ENCODE data around the gene ZNF747. TPM values are rescaled to one million over a fixed set of nuclear protein-coding genes. Genes with fewer than 3 reads are reported as not detected.

The ZNF747 gene
- total and polyA plus RNA-seq, 7 donors: 6.0 to 15.5 (median 11.4) TPM

DNA sequence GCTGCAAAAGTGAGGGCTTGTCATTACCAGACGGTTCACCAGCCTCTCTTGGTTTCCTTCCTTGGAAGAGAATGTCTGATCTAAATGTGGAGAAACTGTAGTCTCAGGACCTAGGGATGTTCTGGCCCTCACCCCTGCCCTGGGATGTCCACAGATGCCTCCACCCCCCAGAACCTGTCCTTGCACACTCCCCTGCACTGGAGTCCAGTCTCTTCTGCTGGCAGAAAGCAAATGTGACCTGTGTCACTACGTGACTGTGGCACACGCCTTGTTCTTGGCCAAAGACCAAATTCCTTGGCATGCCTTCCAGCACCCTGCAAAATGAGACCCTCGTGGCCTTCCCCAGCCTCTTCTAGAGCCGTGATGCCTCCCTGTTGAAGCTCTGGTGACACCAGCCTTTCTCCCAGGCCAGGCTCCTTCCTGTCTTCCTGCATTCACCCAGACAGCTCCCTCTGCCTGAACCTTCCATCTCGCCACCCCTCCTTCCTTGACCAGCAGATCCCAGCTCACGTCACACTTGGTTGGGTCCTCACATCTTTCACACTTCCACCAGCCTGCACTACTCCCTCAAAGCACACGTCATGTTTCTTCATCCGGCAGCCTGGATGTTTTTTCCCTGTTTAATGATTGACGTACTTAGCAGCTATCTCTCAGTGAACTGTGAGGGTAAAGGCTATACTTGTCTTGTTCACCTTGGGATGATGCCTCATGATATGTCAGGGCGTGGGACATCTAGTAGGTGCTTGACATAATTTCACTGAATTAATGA lies 12.6 kb downstream of the ZNF747 start:
- TF ChIP-seq POLR2A (IDR thresholded peaks at IDR 0.05): no peak
- no peaks in the 10 kb centered on the region for H3K27me3 ChIP-seq
- H3K36me3 ChIP-seq: peaks cover 0 to 8% (median 0%) of the 10 kb centered on the region in 4 donors
- intact Hi-C loops (cut with DNase I): no loop called here
- WGBS, 2 donors: 24 to 63% methylated on average over 11 of the region's 11 CpGs
- no peak overlapping the region for H3K27ac ChIP-seq
- H3K4me1 ChIP-seq: peaks cover 0 to 15% (median 6%) of the 10 kb centered on the region in 4 donors
- no peak for DNase-seq
- H3K9me3 ChIP-seq: no peaks in the 10 kb centered on the region
- H3K4me3 ChIP-seq: no peak overlapping the region

GRCh38 chr16:30521476-30521872 lies 13.2 kb downstream of the ZNF747 start:
- peaks cover 0 to 15% (median 6%) of the 10 kb centered on the region in 4 donors for H3K4me1 ChIP-seq
- H3K9me3 ChIP-seq: no peaks in the 10 kb centered on the region
- TF ChIP-seq POLR2AphosphoS5 (IDR thresholded peaks at IDR 0.05): no peak
- no peak for TF ChIP-seq EP300 (IDR thresholded peaks at IDR 0.05)
- no peak for TF ChIP-seq POLR2A (IDR thresholded peaks at IDR 0.05)
- TF ChIP-seq, protein P1, sequence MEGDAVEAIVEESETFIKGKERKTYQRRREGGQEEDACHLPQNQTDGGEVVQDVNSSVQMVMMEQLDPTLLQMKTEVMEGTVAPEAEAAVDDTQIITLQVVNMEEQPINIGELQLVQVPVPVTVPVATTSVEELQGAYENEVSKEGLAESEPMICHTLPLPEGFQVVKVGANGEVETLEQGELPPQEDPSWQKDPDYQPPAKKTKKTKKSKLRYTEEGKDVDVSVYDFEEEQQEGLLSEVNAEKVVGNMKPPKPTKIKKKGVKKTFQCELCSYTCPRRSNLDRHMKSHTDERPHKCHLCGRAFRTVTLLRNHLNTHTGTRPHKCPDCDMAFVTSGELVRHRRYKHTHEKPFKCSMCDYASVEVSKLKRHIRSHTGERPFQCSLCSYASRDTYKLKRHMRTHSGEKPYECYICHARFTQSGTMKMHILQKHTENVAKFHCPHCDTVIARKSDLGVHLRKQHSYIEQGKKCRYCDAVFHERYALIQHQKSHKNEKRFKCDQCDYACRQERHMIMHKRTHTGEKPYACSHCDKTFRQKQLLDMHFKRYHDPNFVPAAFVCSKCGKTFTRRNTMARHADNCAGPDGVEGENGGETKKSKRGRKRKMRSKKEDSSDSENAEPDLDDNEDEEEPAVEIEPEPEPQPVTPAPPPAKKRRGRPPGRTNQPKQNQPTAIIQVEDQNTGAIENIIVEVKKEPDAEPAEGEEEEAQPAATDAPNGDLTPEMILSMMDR (IDR thresholded peaks at IDR 0.05): no peak
- H3K27me3 ChIP-seq: no peaks in the 10 kb centered on the region
- WGBS, 2 donors: 90 to 95% methylated on average over 7 of the region's 7 CpGs
- intact Hi-C loops (cut with DNase I): no loop called here
- peaks cover 0 to 8% (median 0%) of the 10 kb centered on the region in 4 donors for H3K36me3 ChIP-seq
- no peak for DNase-seq
- no peak overlapping the region for H3K27ac ChIP-seq
- no peak overlapping the region for H3K4me3 ChIP-seq

DNA sequence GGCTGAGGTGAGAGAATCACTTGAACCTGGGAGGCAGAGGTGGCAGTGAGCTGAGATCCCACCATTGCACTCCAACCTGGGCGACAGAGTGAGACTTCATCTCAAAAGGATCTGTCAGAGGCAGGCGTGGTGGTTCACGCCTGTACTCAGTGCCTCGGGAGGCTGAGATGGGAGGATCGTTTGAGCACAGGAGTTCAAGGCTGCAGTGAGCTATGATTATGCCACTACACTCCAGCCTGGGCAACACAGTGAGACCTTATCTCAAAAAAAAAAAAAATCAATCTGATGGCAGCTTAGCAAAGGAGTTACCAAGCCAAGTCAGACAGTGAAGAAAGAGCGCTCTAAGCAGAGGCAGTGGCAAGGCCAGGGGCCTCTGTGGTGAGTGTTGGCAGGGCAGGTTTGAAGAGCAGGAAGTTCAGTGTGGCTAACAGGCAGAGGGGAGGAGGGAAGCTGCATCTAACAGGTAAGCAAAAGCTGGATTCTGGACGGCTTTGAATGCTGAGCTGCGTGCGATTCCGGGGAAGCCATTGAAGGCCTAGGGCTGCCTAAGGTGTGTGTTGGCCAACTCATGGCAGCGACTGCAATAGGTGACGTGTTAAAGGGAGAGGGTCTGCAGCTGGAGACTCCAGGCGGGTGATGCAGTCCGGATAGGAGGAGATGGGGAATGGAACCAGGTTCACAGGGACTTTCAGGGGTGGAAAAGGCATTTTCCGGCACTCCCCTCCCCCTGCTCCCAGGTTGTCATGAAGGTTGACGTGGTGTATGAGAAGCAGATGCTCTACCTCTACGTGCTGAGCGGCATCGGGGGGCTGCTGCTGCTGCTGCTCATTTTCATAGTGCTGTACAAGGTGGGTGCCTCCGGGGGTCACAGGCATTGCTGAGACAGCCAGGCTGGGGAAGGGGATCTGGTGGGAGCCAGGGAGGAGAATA lies 15.3 kb downstream of the ZNF747 start:
- no peak overlapping the region for H3K4me3 ChIP-seq
- intact Hi-C loops (cut with DNase I): no loop called here
- peaks cover 0 to 5% (median 0%) of the 10 kb centered on the region in 4 donors for H3K4me1 ChIP-seq
- H3K9me3 ChIP-seq: no peaks in the 10 kb centered on the region
- WGBS, 2 donors: 89 to 92% methylated on average over 20 of the region's 20 CpGs
- TF ChIP-seq POLR2AphosphoS5 (IDR thresholded peaks at IDR 0.05) (no peak), POLR2A (IDR thresholded peaks at IDR 0.05) (no peak), EP300 (IDR thresholded peaks at IDR 0.05) (no peak)
- TF ChIP-seq, protein P1 (IDR thresholded peaks at IDR 0.05): no peak
- H3K27ac ChIP-seq: no peak overlapping the region
- no peak for DNase-seq
- no peaks in the 10 kb centered on the region for H3K36me3 ChIP-seq
- H3K27me3 ChIP-seq: no peaks in the 10 kb centered on the region

- intact Hi-C loops (cut with DNase I): no loop called here
- DNase-seq: no peak
- WGBS, 2 donors: 92 to 93% methylated on average over 10 of the region's 10 CpGs
- no peaks in the 10 kb centered on the region for H3K4me1 ChIP-seq
- H3K4me3 ChIP-seq: no peak overlapping the region
- no peaks in the 10 kb centered on the region for H3K36me3 ChIP-seq
- H3K27ac ChIP-seq: no peak overlapping the region
- TF ChIP-seq POLR2AphosphoS5 (IDR thresholded peaks at IDR 0.05) (no peak), POLR2A (IDR thresholded peaks at IDR 0.05) (no peak), EP300 (IDR thresholded peaks at IDR 0.05) (no peak)
- TF ChIP-seq, protein P1 (IDR thresholded peaks at IDR 0.05): no peak
- no peaks in the 10 kb centered on the region for H3K27me3 ChIP-seq
- H3K9me3 ChIP-seq: no peaks in the 10 kb centered on the region
Observed at GRCh38 chr16:30518552-30518951, 16.1 kb downstream of the ZNF747 start.

GRCh38 chr16:30515275-30515674 lies 19.4 kb downstream of the ZNF747 start:
- no peaks in the 10 kb centered on the region for H3K36me3 ChIP-seq
- no peak overlapping the region for H3K27ac ChIP-seq
- TF ChIP-seq POLR2A (IDR thresholded peaks at IDR 0.05): no peak
- no peak for TF ChIP-seq EP300 (IDR thresholded peaks at IDR 0.05)
- TF ChIP-seq POLR2AphosphoS5 (IDR thresholded peaks at IDR 0.05): no peak
- TF ChIP-seq, protein P1 (IDR thresholded peaks at IDR 0.05): no peak
- no peak for DNase-seq
- no peak overlapping the region for H3K4me3 ChIP-seq
- 86 to 88% methylated on average over 2 of the region's 2 CpGs for WGBS, 2 donors
- H3K4me1 ChIP-seq: no peaks in the 10 kb centered on the region
- intact Hi-C loops (cut with DNase I): no loop called here
- H3K27me3 ChIP-seq: no peaks in the 10 kb centered on the region
- no peaks in the 10 kb centered on the region for H3K9me3 ChIP-seq
